ENCODE data around the gene ADK.

Gene ADK

DNA sequence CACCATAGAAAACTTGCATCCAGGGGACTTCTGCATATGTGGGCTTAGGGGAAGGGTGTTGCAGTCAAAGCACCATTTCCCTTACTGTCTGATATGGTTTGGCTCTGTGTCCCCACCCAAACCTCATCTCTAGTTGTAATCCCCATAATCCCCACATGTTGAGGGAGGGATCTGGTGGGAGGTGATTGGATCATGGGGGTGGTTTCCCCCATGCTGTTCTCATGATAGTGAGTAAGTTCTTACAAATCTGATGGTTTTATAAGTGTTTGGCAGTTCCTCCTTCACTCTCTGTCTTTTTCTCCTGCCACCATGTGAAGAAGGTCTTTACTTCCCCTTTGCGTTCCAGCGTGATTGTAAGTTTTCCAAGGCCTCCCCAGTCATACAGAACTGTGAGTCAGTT, 177.4 kb downstream of the ADK start:
- no peak overlapping the region for H3K4me3 ChIP-seq (ENCODE audit: low read depth, low read length)
- TF ChIP-seq, protein P1, sequence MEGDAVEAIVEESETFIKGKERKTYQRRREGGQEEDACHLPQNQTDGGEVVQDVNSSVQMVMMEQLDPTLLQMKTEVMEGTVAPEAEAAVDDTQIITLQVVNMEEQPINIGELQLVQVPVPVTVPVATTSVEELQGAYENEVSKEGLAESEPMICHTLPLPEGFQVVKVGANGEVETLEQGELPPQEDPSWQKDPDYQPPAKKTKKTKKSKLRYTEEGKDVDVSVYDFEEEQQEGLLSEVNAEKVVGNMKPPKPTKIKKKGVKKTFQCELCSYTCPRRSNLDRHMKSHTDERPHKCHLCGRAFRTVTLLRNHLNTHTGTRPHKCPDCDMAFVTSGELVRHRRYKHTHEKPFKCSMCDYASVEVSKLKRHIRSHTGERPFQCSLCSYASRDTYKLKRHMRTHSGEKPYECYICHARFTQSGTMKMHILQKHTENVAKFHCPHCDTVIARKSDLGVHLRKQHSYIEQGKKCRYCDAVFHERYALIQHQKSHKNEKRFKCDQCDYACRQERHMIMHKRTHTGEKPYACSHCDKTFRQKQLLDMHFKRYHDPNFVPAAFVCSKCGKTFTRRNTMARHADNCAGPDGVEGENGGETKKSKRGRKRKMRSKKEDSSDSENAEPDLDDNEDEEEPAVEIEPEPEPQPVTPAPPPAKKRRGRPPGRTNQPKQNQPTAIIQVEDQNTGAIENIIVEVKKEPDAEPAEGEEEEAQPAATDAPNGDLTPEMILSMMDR (IDR thresholded peaks at IDR 0.05; ENCODE audit: low read depth, low read length, missing control alignments): no peak
- no peak for DNase-seq (ENCODE audit: low read depth)

DNA sequence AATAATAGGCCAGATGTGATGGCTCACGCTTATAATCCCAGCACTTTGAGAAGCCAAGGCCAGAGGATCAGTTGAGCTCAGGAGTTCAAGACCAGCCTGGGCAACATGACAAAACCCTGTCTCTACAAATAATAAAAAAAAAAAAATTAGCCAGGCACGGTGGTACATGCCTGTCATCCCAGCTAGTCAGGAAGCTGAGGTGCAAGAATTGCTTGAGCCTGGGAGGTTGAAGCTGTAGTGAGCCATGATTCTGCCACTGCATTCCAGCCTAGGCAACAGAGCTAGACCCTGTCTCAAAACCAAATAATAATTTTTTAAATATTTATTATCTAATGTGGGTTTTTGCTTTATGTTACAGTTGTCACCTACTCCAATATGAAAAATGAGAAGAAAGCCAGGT, 178.9 kb downstream of the ADK start:
- no peak for DNase-seq (ENCODE audit: low read depth)
- TF ChIP-seq, protein P1 (IDR thresholded peaks at IDR 0.05; ENCODE audit: low read depth, low read length, missing control alignments): no peak
- H3K4me3 ChIP-seq (ENCODE audit: low read depth, low read length): no peak overlapping the region

DNA sequence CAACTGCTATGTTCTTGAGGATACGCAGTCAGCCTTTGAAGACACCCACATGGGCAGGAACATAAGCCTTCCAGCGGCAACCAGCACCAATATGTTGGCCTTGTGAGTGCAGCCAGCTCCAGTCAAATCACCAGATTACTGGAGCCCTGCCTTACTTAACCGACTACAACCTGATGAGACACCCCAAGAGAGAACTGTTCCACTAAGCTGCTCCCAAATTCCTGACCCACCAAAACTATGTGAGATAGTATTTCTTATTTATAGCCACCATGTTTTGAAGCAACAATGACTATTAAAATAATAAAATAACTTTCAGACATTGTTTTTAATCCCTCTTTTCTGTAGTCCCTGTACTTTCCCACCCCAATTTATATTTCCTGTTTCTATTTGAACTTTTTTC, 179.6 kb downstream of the ADK start:
- TF ChIP-seq, protein P1 (IDR thresholded peaks at IDR 0.05; ENCODE audit: low read depth, low read length, missing control alignments): no peak
- no peak for DNase-seq (ENCODE audit: low read depth)

DNA sequence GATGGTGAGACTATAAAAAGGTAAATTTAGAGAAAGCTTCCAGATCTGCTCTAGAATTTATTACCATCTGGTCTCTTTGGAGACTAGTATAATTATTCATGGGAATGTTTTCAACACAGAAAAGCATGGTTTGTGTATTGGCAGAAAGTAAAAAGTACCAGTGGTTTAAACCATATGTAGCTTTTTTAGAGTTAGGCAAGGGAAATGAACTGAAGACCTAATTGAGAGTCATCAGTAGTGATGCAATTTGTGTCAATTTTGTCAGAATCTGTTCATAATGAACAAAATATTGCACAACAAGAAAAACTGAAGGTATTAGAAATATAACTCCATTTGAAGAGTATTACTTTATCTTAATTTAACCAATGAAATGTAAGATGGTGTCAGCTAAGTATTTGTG, 181.4 kb downstream of the ADK start:
- H3K4me3 ChIP-seq (ENCODE audit: low read depth, low read length): no peak overlapping the region
- TF ChIP-seq, protein P1 (IDR thresholded peaks at IDR 0.05; ENCODE audit: low read depth, low read length, missing control alignments): no peak
- DNase-seq (ENCODE audit: low read depth): no peak

More for the DNA sequence above, 179.6 kb downstream of the ADK start:
- no peak overlapping the region for H3K4me3 ChIP-seq (ENCODE audit: low read depth, low read length)

DNA sequence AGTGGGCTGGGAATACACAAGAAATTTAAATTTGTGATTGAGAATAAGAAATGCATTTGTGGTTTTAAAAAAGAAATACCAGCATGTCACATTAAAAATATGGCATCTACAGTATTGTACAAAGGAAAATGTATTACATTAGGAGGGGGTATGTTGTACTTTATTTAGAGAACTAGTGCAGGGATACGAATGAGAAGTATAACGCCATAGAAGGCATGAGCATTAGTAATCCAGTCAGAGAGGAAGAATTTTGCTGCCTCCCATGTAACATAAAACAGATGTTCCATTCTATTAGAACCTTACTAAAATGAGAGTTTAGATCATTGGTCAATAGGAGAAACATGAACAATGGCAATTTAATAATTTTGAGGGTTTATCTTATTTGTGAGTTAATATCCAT, 182.2 kb downstream of the ADK start:
- DNase-seq (ENCODE audit: low read depth): no peak
- TF ChIP-seq, protein P1 (IDR thresholded peaks at IDR 0.05; ENCODE audit: low read depth, low read length, missing control alignments): no peak

DNA sequence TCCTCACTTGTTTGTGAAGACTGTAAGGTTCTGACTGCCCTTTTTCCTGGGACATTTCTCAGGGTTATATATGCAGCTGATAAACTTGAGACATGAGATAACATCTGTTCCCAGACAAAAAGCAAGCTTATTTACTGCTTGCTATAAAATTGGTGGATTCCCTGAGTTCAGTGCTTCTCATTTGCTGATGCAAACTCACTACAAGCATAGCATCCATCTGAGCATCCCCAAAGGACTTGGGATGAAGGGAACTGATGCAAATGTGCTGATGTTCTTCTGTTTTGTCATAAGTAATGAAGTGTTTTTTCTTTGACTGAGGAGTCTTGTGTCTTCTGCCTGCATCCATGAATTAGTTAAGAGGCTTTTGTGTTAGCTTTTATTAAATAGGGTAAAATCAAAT, 183.2 kb downstream of the ADK start:
- H3K4me3 ChIP-seq (ENCODE audit: low read depth, low read length): no peak overlapping the region
- DNase-seq (ENCODE audit: low read depth): no peak
- TF ChIP-seq, protein P1 (IDR thresholded peaks at IDR 0.05; ENCODE audit: low read depth, low read length, missing control alignments): no peak

More for the DNA sequence above, 182.2 kb downstream of the ADK start:
- H3K4me3 ChIP-seq (ENCODE audit: low read depth, low read length): no peak overlapping the region

DNA sequence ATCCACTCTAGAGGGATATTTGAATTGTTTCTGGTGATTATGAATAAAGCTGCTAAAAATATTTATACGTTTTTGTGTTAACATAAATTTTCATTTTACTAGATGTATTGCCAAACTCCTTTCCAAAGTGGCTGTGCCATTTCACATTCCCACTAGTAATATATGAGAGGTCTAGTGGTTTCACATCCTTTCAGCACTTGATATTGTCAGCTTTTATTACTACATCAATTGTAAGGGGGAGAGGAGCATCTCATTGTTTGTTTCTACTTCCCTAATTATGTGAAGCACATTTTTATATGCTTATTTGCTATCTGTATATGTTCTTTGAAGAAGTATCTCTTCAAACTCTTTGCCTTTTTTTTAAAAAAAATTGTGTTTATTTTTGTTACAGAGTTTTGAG, 184.5 kb downstream of the ADK start:
- TF ChIP-seq, protein P1 (IDR thresholded peaks at IDR 0.05; ENCODE audit: low read depth, low read length, missing control alignments): no peak
- no peak for DNase-seq (ENCODE audit: low read depth)
- no peak overlapping the region for H3K4me3 ChIP-seq (ENCODE audit: low read depth, low read length)

Data from GM12864 (cell line).